Measurements from ENCODE around the gene IP6K2.
A peak's percentile ranks its signal among the peaks of the same experiment; 100 is the strongest.

Gene IP6K2

GRCh38 chr3:48674505-48674904, 42.5 kb downstream of the IP6K2 start:
- TF ChIP-seq TAF1 (IDR thresholded peaks at IDR 0.05; ENCODE audit: low read depth): no peak
- TF ChIP-seq USF1 (IDR thresholded peaks at IDR 0.05): no peak
- TF ChIP-seq EP300 (IDR thresholded peaks at IDR 0.05; ENCODE audit: borderline replicate concordance): no peak
- no peak for TF ChIP-seq FOXM1 (IDR thresholded peaks at IDR 0.05; ENCODE audit: borderline replicate concordance, low read depth)
- no peak for TF ChIP-seq TCF12 (IDR thresholded peaks at IDR 0.05; ENCODE audit: low read depth)
- TF ChIP-seq TEAD4 (IDR thresholded peaks at IDR 0.05): no peak
- no peak for TF ChIP-seq EGR1 (IDR thresholded peaks at IDR 0.05)
- TF ChIP-seq NFIC (IDR thresholded peaks at IDR 0.05): no peak

GRCh38 chr3:48672522-48672921, 44.5 kb downstream of the IP6K2 start:
- TF ChIP-seq REST (IDR thresholded peaks at IDR 0.05; ENCODE audit: low read depth): no peak
- TF ChIP-seq CREB1 (IDR thresholded peaks at IDR 0.05; ENCODE audit: low read depth): no peak
- no peak for TF ChIP-seq EP300 (IDR thresholded peaks at IDR 0.05; ENCODE audit: borderline replicate concordance)

GRCh38 chr3:48664929-48665328, 52.1 kb downstream of the IP6K2 start:
- TF ChIP-seq EP300 (IDR thresholded peaks at IDR 0.05; ENCODE audit: borderline replicate concordance): no peak
- no peak for TF ChIP-seq YY1 (IDR thresholded peaks at IDR 0.05; ENCODE audit: low read depth)
- no peak for TF ChIP-seq ZBTB7A (IDR thresholded peaks at IDR 0.05; ENCODE audit: low read depth)
- TF ChIP-seq NFIC (IDR thresholded peaks at IDR 0.05): no peak
- no peak for TF ChIP-seq CREB1 (IDR thresholded peaks at IDR 0.05; ENCODE audit: low read depth)
- TF ChIP-seq TEAD4 (IDR thresholded peaks at IDR 0.05): no peak
- TF ChIP-seq REST (IDR thresholded peaks at IDR 0.05; ENCODE audit: low read depth): no peak
- no peak for TF ChIP-seq RAD21 (IDR thresholded peaks at IDR 0.05; ENCODE audit: low read depth)

GRCh38 chr3:48664313-48664644, 52.7 kb downstream of the IP6K2 start:
- TF ChIP-seq CREB1 (IDR thresholded peaks at IDR 0.05; ENCODE audit: low read depth) (no peak), TCF12 (IDR thresholded peaks at IDR 0.05; ENCODE audit: low read depth) (no peak), NFIC (IDR thresholded peaks at IDR 0.05) (no peak), EGR1 (IDR thresholded peaks at IDR 0.05) (no peak), CEBPB (IDR thresholded peaks at IDR 0.05) (no peak), YY1 (IDR thresholded peaks at IDR 0.05; ENCODE audit: low read depth) (no peak), FOXM1 (IDR thresholded peaks at IDR 0.05; ENCODE audit: borderline replicate concordance, low read depth) (no peak), REST (IDR thresholded peaks at IDR 0.05; ENCODE audit: low read depth) (no peak), USF1 (IDR thresholded peaks at IDR 0.05) (no peak), RAD21 (IDR thresholded peaks at IDR 0.05; ENCODE audit: low read depth) (no peak), MAX (IDR thresholded peaks at IDR 0.05) (no peak), ZBTB7A (IDR thresholded peaks at IDR 0.05; ENCODE audit: low read depth) (no peak)

GRCh38 chr3:48663489-48664312, 53.3 kb downstream of the IP6K2 start:
- TF ChIP-seq TEAD4 (IDR thresholded peaks at IDR 0.05): peak; percentile 97
- TF ChIP-seq EGR1 (IDR thresholded peaks at IDR 0.05): no peak
- no peak for TF ChIP-seq FOXM1 (IDR thresholded peaks at IDR 0.05; ENCODE audit: borderline replicate concordance, low read depth)
- TF ChIP-seq RAD21 (IDR thresholded peaks at IDR 0.05; ENCODE audit: low read depth): peak; percentile 7; the same call in 1 of the 2 replicates
- peak; percentile 56; the same call in 1 of the 2 replicates for TF ChIP-seq YY1 (IDR thresholded peaks at IDR 0.05; ENCODE audit: low read depth)
- TF ChIP-seq MAX (IDR thresholded peaks at IDR 0.05): peak; percentile 99
- no peak for TF ChIP-seq EP300 (IDR thresholded peaks at IDR 0.05; ENCODE audit: borderline replicate concordance)
- no peak; the same call in none of the 2 replicates for TF ChIP-seq REST (IDR thresholded peaks at IDR 0.05; ENCODE audit: low read depth)
- TF ChIP-seq NFIC (IDR thresholded peaks at IDR 0.05): peak; percentile 53
- TF ChIP-seq CEBPB (IDR thresholded peaks at IDR 0.05): no peak; the same call in 1 of the 2 replicates
- TF ChIP-seq ZBTB7A (IDR thresholded peaks at IDR 0.05; ENCODE audit: low read depth): 0 out of 2 replicates have a peak, but pooled peaks have one; percentile 63
- TF ChIP-seq USF1 (IDR thresholded peaks at IDR 0.05): peak; percentile 69
- TF ChIP-seq TCF12 (IDR thresholded peaks at IDR 0.05; ENCODE audit: low read depth): peak; percentile 58
- TF ChIP-seq CREB1 (IDR thresholded peaks at IDR 0.05; ENCODE audit: low read depth): peak; percentile 70
- TF ChIP-seq TAF1 (IDR thresholded peaks at IDR 0.05; ENCODE audit: low read depth): peak; percentile 47
